HUES64 (cell line): Measurements from ENCODE around the gene PNMA6F.

ENCODE experiments used
- H3K27ac ChIP-seq: 2 replicates; pipeline ENCODE4 v1.7.0; 2013; ENCODE audit warnings: low read depth, low read length, inconsistent platforms
- H3K27me3 ChIP-seq: 2 replicates; pipeline ENCODE4 v1.6.1; 2013; ENCODE audit warnings: mild to moderate bottlenecking, low read length; ENCODE audit not compliant: insufficient read depth
- H3K36me3 ChIP-seq: 2 replicates; pipeline ENCODE4 v1.6.1; 2013; ENCODE audit warnings: mild to moderate bottlenecking, low read length; ENCODE audit not compliant: insufficient read depth
- H3K4me1 ChIP-seq: 2 replicates; pipeline ENCODE4 v1.6.1; 2013; ENCODE audit warnings: mild to moderate bottlenecking, low read length, moderate library complexity; ENCODE audit not compliant: insufficient read depth
- H3K4me3 ChIP-seq: 2 replicates; pipeline ENCODE4 v1.5.1; 2013; ENCODE audit warnings: mild to moderate bottlenecking, low read length, moderate library complexity
- H3K9ac ChIP-seq: 2 replicates; pipeline ENCODE4 v1.6.1; 2013; ENCODE audit warnings: mild to moderate bottlenecking, low read depth, low read length
- H3K9me3 ChIP-seq: 2 replicates; pipeline ENCODE4 v1.6.1; 2013; ENCODE audit warnings: low read depth, low read length; ENCODE audit not compliant: insufficient read depth
- WGBS: fragments of 150-250, 120-280 bp; methylation state at CpG from one replicate; pipeline ENCODE4 v1.1.7; 2013; ENCODE audit warnings: missing lambda C conversion rate; 5-methylcytosine and 5-hydroxymethylcytosine counted together

PNMA6F gene

GRCh38 chrX:153312041-153312440 lies 9.5 kb downstream of the PNMA6F start:
- no peak overlapping the region for H3K4me3 ChIP-seq
- WGBS = 89% methylated on average over 5 of the region's 5 CpGs
- no peaks in the 10 kb centered on the region for H3K36me3 ChIP-seq
- no peaks in the 10 kb centered on the region for H3K9me3 ChIP-seq
- H3K4me1 ChIP-seq = no peaks in the 10 kb centered on the region
- H3K27ac ChIP-seq = no peak overlapping the region
- no peaks in the 10 kb centered on the region for H3K27me3 ChIP-seq
- H3K9ac ChIP-seq = no peak overlapping the region

- 87% methylated on average over 9 of the region's 9 CpGs for WGBS
- Histone ChIP-seq H3K27ac (no peak overlapping the region), H3K9me3 (no peaks in the 10 kb centered on the region), H3K4me1 (no peaks in the 10 kb centered on the region), H3K27me3 (no peaks in the 10 kb centered on the region), H3K4me3 (no peak overlapping the region), H3K9ac (no peak overlapping the region), H3K36me3 (no peaks in the 10 kb centered on the region)
Measured at GRCh38 chrX:153310901-153311300, 10.7 kb downstream of the PNMA6F start.

- no peak overlapping the region for H3K4me3 ChIP-seq
- no peaks in the 10 kb centered on the region for H3K36me3 ChIP-seq
- H3K27me3 ChIP-seq = no peaks in the 10 kb centered on the region; the same call in 1 of the 2 replicates
- H3K27ac ChIP-seq = no peak overlapping the region
- 86% methylated on average over 8 of the region's 12 CpGs for WGBS
- H3K9ac ChIP-seq = no peak overlapping the region
- no peaks in the 10 kb centered on the region for H3K9me3 ChIP-seq
- no peaks in the 10 kb centered on the region for H3K4me1 ChIP-seq
Measured at GRCh38 chrX:153307276-153308178, 14.0 kb downstream of the PNMA6F start.

GRCh38 chrX:153306527-153307115 lies 14.9 kb downstream of the PNMA6F start:
- H3K9ac ChIP-seq = no peak overlapping the region
- H3K9me3 ChIP-seq = no peaks in the 10 kb centered on the region
- no peaks in the 10 kb centered on the region; the same call in 1 of the 2 replicates for H3K27me3 ChIP-seq
- H3K27ac ChIP-seq = no peak overlapping the region
- H3K4me1 ChIP-seq = no peaks in the 10 kb centered on the region
- WGBS = 85% methylated on average over 17 of the region's 17 CpGs
- H3K4me3 ChIP-seq = no peak overlapping the region
- H3K36me3 ChIP-seq = no peaks in the 10 kb centered on the region

GRCh38 chrX:153305972-153306371 lies 15.6 kb downstream of the PNMA6F start:
- no peak overlapping the region for H3K9ac ChIP-seq
- no peak overlapping the region for H3K27ac ChIP-seq
- no peak overlapping the region for H3K4me3 ChIP-seq
- H3K36me3 ChIP-seq = no peaks in the 10 kb centered on the region
- WGBS = 100% methylated on average over 2 of the region's 3 CpGs
- no peaks in the 10 kb centered on the region for H3K9me3 ChIP-seq
- H3K4me1 ChIP-seq = no peaks in the 10 kb centered on the region
- no peaks in the 10 kb centered on the region; the same call in 1 of the 2 replicates for H3K27me3 ChIP-seq

- Histone ChIP-seq H3K4me1 (no peaks in the 10 kb centered on the region), H3K4me3 (no peak overlapping the region), H3K9ac (no peak overlapping the region), H3K27me3 (no peaks in the 10 kb centered on the region; the same call in 1 of the 2 replicates), H3K9me3 (no peaks in the 10 kb centered on the region), H3K36me3 (no peaks in the 10 kb centered on the region), H3K27ac (no peak overlapping the region)
- WGBS = 97% methylated on average over 9 of the region's 9 CpGs
Measured at GRCh38 chrX:153304988-153305736, 16.4 kb downstream of the PNMA6F start.

GRCh38 chrX:153303276-153304262 lies 18.0 kb downstream of the PNMA6F start:
- H3K9me3 ChIP-seq = no peaks in the 10 kb centered on the region
- H3K27me3 ChIP-seq = no peaks in the 10 kb centered on the region; the same call in 1 of the 2 replicates
- no peaks in the 10 kb centered on the region for H3K4me1 ChIP-seq
- H3K36me3 ChIP-seq = no peaks in the 10 kb centered on the region
- H3K4me3 ChIP-seq = no peak overlapping the region
- no peak overlapping the region for H3K27ac ChIP-seq
- 79% methylated on average over 12 of the region's 12 CpGs for WGBS
- no peak overlapping the region for H3K9ac ChIP-seq

- H3K36me3 ChIP-seq = no peaks in the 10 kb centered on the region
- no peak overlapping the region for H3K4me3 ChIP-seq
- no peaks in the 10 kb centered on the region for H3K9me3 ChIP-seq
- 90% methylated on average over 4 of the region's 4 CpGs for WGBS
- H3K27me3 ChIP-seq = no peaks in the 10 kb centered on the region; the same call in 1 of the 2 replicates
- no peak overlapping the region for H3K27ac ChIP-seq
- H3K9ac ChIP-seq = no peak overlapping the region
- no peaks in the 10 kb centered on the region for H3K4me1 ChIP-seq
Measured at GRCh38 chrX:153302796-153303195, 18.8 kb downstream of the PNMA6F start.

- Histone ChIP-seq H3K27ac (no peak overlapping the region), H3K27me3 (no peaks in the 10 kb centered on the region; the same call in 1 of the 2 replicates)
- WGBS = 92% methylated on average over 3 of the region's 3 CpGs
Measured at GRCh38 chrX:153301746-153302145, 19.8 kb downstream of the PNMA6F start.

GRCh38 chrX:153299855-153300254 lies 21.7 kb downstream of the PNMA6F start:
- Histone ChIP-seq H3K27me3 (no peaks in the 10 kb centered on the region; the same call in 1 of the 2 replicates), H3K4me1 (no peaks in the 10 kb centered on the region), H3K27ac (no peak overlapping the region), H3K4me3 (no peak overlapping the region), H3K36me3 (no peaks in the 10 kb centered on the region), H3K9me3 (no peaks in the 10 kb centered on the region), H3K9ac (no peak overlapping the region)
- 93% methylated on average over 5 of the region's 5 CpGs for WGBS

More at GRCh38 chrX:153301746-153302145, 19.8 kb downstream of the PNMA6F start:
- Histone ChIP-seq H3K9me3 (no peaks in the 10 kb centered on the region), H3K4me1 (no peaks in the 10 kb centered on the region), H3K36me3 (no peaks in the 10 kb centered on the region), H3K4me3 (no peak overlapping the region), H3K9ac (no peak overlapping the region)
